K562 (cell line): Measurements from ENCODE around the gene TMEM121B. TPM values are rescaled to one million over a fixed set of nuclear protein-coding genes. Genes with fewer than 3 reads are reported as not detected.

ENCODE experiments used
- ATAC-seq: fragments of 200-7000 bp; cut with Tn5 transposase; 3 replicates; pipeline ENCODE4 v1.9.1; 2020; ENCODE audit warnings: moderate library complexity
- BruUV-seq: library from RNA; stranded (reverse); fragments of 400-500 nt; replicated peaks from 2 replicates; lab custom pipeline; 2021; lab: Mats Ljungman, UMichigan
- CTCF ChIA-PET: fragments of 300-600 bp; formaldehyde crosslinking; extraction: SDS; loops from one replicate; lab custom pipeline; 2021; ENCODE audit warnings: low intra/inter-chr PET ratio; lab: Yijun Ruan, JAX
- POLR2A ChIA-PET: fragments of 300-600, 350-650 bp; sonication (Branson Sonifier 250); formaldehyde crosslinking; extraction: SDS; loops from one replicate; lab custom pipeline; 2021; ENCODE audit warnings: antibody characterized with exemption, inconsistent platforms; lab: Yijun Ruan, JAX
- DNase-seq, 4 experiments: peaks; one replicate each; pipeline versions ENCODE4 v3.0.0 to v3.0.0-alpha.2; 2011 to 2018; ENCODE audit warnings: low spot score in 3 of 4, mixed read lengths in 3 of 4; ENCODE audit errors: extremely low read depth in 1 of 4
- FAIRE-seq: peaks from 2 replicates; lab custom pipeline; 2011; peaks lifted over from hg19 to GRCh38; lab: Jason Lieb, UNC
- H2AFZ ChIP-seq: 2 replicates; pipeline ENCODE4 v1.6.0; 2011; ENCODE audit warnings: low read depth, low read length, control low read depth, inconsistent platforms
- H3K27ac ChIP-seq: fragments of 200-600 bp; 3 replicates; pipeline ENCODE4 v1.8.0; 2011; ENCODE audit warnings: low read depth, mild to moderate bottlenecking, control low read depth, inconsistent platforms, low read length, moderate library complexity, mixed read lengths; ENCODE audit errors: extremely low read depth
- H3K27me3 ChIP-seq, 2 experiments: fragments of 300-600 bp in 1 of 2; 2 replicates in 1 of 2; 3 replicates in 1 of 2; pipeline versions ENCODE4 v1.6.0 to v1.8.0; 2011; ENCODE audit warnings: inconsistent platforms in 2 of 2, low read length in 2 of 2, mild to moderate bottlenecking in 1 of 2, mixed read lengths in 1 of 2, moderate library complexity in 1 of 2; ENCODE audit not compliant: control insufficient read depth in 2 of 2, insufficient read depth in 2 of 2
- H3K36me3 ChIP-seq: fragments of 300-600 bp; 3 replicates; pipeline ENCODE4 v1.8.0; 2011; ENCODE audit warnings: mild to moderate bottlenecking, low read length, inconsistent platforms; ENCODE audit not compliant: control insufficient read depth, insufficient read depth
- H3K4me1 ChIP-seq, 2 experiments: fragments of 200-600 bp in 1 of 2; replicated peaks in 1 of 2; 2 replicates in 1 of 2; 3 replicates in 1 of 2; pipeline versions ENCODE4 v1.5.1 to v1.8.0; 2011; ENCODE audit warnings: inconsistent platforms in 2 of 2, low read length in 2 of 2, mild to moderate bottlenecking in 1 of 2, mixed read lengths in 1 of 2, moderate library complexity in 1 of 2; ENCODE audit not compliant: control insufficient read depth in 2 of 2, insufficient read depth in 2 of 2
- H3K4me2 ChIP-seq: 2 replicates; pipeline ENCODE4 v1.6.1; 2011; ENCODE audit warnings: low read length, control low read depth, inconsistent platforms, mixed read lengths; ENCODE audit not compliant: insufficient read depth
- H3K4me3 ChIP-seq: fragments of 200-600 bp; sonication (generic), shearing (Covaris generic); 2 replicates; pipeline ENCODE4 v1.5.1; 2016; ENCODE audit warnings: control low read depth, inconsistent platforms
- H3K79me2 ChIP-seq: fragments of 200-600 bp; 3 replicates; pipeline ENCODE4 v1.8.0; 2011; ENCODE audit warnings: low read length, inconsistent platforms; ENCODE audit not compliant: control insufficient read depth, insufficient read depth
- H3K9ac ChIP-seq, 2 experiments: 2 replicates each; pipeline versions ENCODE4 v1.6.0 to v1.6.1; 2011; ENCODE audit warnings: low read depth in 2 of 2, low read length in 2 of 2, control low read depth in 1 of 2, inconsistent platforms in 1 of 2, mild to moderate bottlenecking in 1 of 2, mixed read lengths in 1 of 2; ENCODE audit not compliant: insufficient read depth in 1 of 2
- H3K9me1 ChIP-seq: one replicate; pipeline ENCODE4 v1.6.0; 2011; ENCODE audit warnings: inconsistent platforms, mild to moderate bottlenecking, low read length, moderate library complexity; ENCODE audit not compliant: control insufficient read depth, insufficient read depth
- H3K9me3 ChIP-seq: replicated peaks from 2 replicates; pipeline ENCODE4 v1.5.1; 2011; ENCODE audit warnings: low read depth, low read length, inconsistent platforms; ENCODE audit not compliant: control insufficient read depth, insufficient read depth
- H4K20me1 ChIP-seq: replicated peaks from 2 replicates; pipeline ENCODE4 v1.6.1; 2011; ENCODE audit warnings: low read length, inconsistent platforms, mixed read lengths; ENCODE audit not compliant: control insufficient read depth, insufficient read depth
- CBX1 ChIP-seq: sonication (generic); IDR thresholded peaks from 2 replicates; pipeline ENCODE4 v1.6.1; 2016; ENCODE audit warnings: antibody characterized with exemption, low read depth, mild to moderate bottlenecking
- DACH1 ChIP-seq: fragments of 450-650 bp; IDR thresholded peaks from 2 replicates; pipeline ENCODE4 v1.6.1; 2018; ENCODE audit not compliant: partially characterized antibody
- HMG20B ChIP-seq: fragments of 250-450 bp; sonication (Bioruptor Pico); IDR thresholded peaks from 2 replicates; pipeline ENCODE4 v1.5.0; 2021; ENCODE audit warnings: mild to moderate bottlenecking
- HNRNPK ChIP-seq: fragments of 200-400 bp; formaldehyde crosslinking; IDR thresholded peaks from one replicate; pipeline ENCODE4 v1.6.1; 2018; ENCODE audit warnings: mild to moderate bottlenecking, low read depth, low read length; ENCODE audit not compliant: poor library complexity, severe bottlenecking
- HOXB6 ChIP-seq: fragments of 250-450 bp; sonication (Bioruptor Pico); IDR thresholded peaks from 2 replicates; pipeline ENCODE4 v1.5.1; 2022; ENCODE audit warnings: mild to moderate bottlenecking, borderline replicate concordance
- NR3C1 ChIP-seq: sonication (generic); formaldehyde crosslinking; IDR thresholded peaks from 2 replicates; pipeline ENCODE4 v1.8.1; 2022; ENCODE audit warnings: missing genetic modification reagents
- PHF8 ChIP-seq: fragments of 200-600 bp; sonication (generic); IDR thresholded peaks from 2 replicates; pipeline ENCODE4 v1.6.1; 2012; ENCODE audit warnings: mixed run types, mild to moderate bottlenecking, inconsistent platforms, low read length, moderate library complexity, borderline replicate concordance
- POLR2B ChIP-seq: fragments of 450-650 bp; IDR thresholded peaks from 2 replicates; pipeline ENCODE4 v1.6.1; 2018; ENCODE audit warnings: low read depth; ENCODE audit not compliant: partially characterized antibody
- SIN3A ChIP-seq, 2 experiments: fragments of 150-350 bp in 1 of 2; IDR thresholded peaks; 2 replicates each; pipeline ENCODE4 v1.6.1; 2011 to 2016; ENCODE audit warnings: borderline replicate concordance in 2 of 2, low read depth in 2 of 2, low read length in 2 of 2, mild to moderate bottlenecking in 2 of 2, moderate library complexity in 2 of 2; ENCODE audit not compliant: control insufficient read depth in 1 of 2
- SRSF7 ChIP-seq: fragments of 200-400 bp; formaldehyde crosslinking; optimal IDR thresholded peaks from 2 replicates; pipeline ENCODE3; 2017; ENCODE audit warnings: mild to moderate bottlenecking, low read depth, low read length
- SUPT5H ChIP-seq: fragments of 450-650 bp; IDR thresholded peaks from 2 replicates; pipeline ENCODE4 v1.6.1; 2016
- ZNF23 ChIP-seq: fragments of 250-450 bp; sonication (Bioruptor Pico); IDR thresholded peaks from 2 replicates; pipeline ENCODE4 v1.4.0; 2020; ENCODE audit warnings: mild to moderate bottlenecking
- ZNF274 ChIP-seq: IDR thresholded peaks from 2 replicates; pipeline ENCODE4 v1.6.1; 2011; ENCODE audit warnings: low read depth, mild to moderate bottlenecking, low read length, moderate library complexity, borderline replicate concordance
- WGBS: fragments of 100-300 bp; shearing (Covaris generic); methylation state at CpG from one replicate; pipeline ENCODE4 v1.1.6; 2016; ENCODE audit warnings: low coverage, mixed read lengths; ENCODE audit not compliant: insufficient coverage; ENCODE audit errors: missing lambda C conversion rate; 5-methylcytosine and 5-hydroxymethylcytosine counted together
- in situ Hi-C: fragments of 300-500 bp; cut with MboI; formaldehyde crosslinking; loops from 4 replicates; pipeline ENCODE4 v1.15.0; 2018; ENCODE audit warnings: inconsistent platforms, mixed read lengths
- intact Hi-C: fragments of 100-400 bp; cut with micrococcal nuclease; formaldehyde crosslinking; loops from 2 replicates; pipeline ENCODE4 v1.14.2; 2022
- polyA plus RNA-seq, 8 experiments: library from polyadenylated mRNA; depleted of rRNA in 4 of 8; stranded (reverse) in 5 of 8; unstranded in 3 of 8; fragments of >200 nt; fragmentation: Nextera tagmentation in 2 of 8; fragmentation: Illumina TruSeq in 1 of 8; extraction: Ambion mirVana in 2 of 8; extraction: Trizol in 1 of 8; gene quantifications; 2 replicates each; pipeline versions ENCODE4 v1.2.1 to v1.2.3, GENCODE V29; 2011 to 2014; ENCODE audit warnings: inconsistent platforms in 1 of 8, missing spikeins in 1 of 8
- total RNA-seq, 7 experiments: library from RNA; depleted of rRNA in 6 of 7; stranded (reverse); fragments of >200 nt in 6 of 7; fragmentation: Illumina TruSeq in 2 of 7; extraction: Trizol in 2 of 7; gene quantifications; 2 replicates each; pipeline versions ENCODE4 v1.2.1 to v1.2.3, GENCODE V29; 2011 to 2021; ENCODE audit warnings: low replicate concordance in 1 of 7
- TF ChIP-seq, protein P1 (sequence below): sonication (generic); formaldehyde crosslinking; IDR thresholded peaks from 2 replicates; pipeline ENCODE4 v1.8.0; 2023; ENCODE audit warnings: mild to moderate bottlenecking, missing genetic modification reagents

The TMEM121B gene
- total and polyA plus RNA-seq, 9 of the 15 experiments (the other 6 are each of a cell fraction or from before 2014, with no cell fraction given), result 0.03 to 0.07 (median 0.03) TPM; not detected in 6

DNA sequence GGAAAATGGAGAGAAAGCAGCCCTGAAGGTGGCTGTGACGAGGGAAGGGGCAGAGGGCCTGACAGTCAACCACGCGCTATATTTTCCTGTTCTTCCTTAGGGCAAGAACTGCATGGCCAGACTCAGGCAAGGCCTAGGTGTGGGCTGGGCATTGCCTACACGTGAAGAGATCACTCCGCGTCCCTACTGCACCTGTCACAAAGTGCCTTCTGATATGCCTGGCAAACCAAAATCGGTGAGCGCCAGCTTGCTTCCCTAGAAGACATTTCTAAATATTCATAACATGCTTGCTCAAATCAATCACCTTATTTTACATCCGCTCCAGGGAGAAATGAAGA is 6.3 kb downstream of the TMEM121B start:
- no TSS peak for BruUV-seq
- Histone ChIP-seq H3K9me1 (no peaks in the 10 kb centered on the region), H3K27me3 (peaks cover 25 to 54% of the 10 kb centered on the region in 2 experiments), H3K4me3 (no peak overlapping the region), H2AFZ (no peak overlapping the region), H3K9ac (no peak overlapping the region), H3K4me2 (no peak overlapping the region), H3K36me3 (0 out of 3 replicates have a peak, but pooled peaks cover under 1% of the 10 kb centered on the region), H3K4me1 (peaks cover 0 to 7% of the 10 kb centered on the region in 2 experiments; a peak in 1 of 5 replicates), H3K27ac (no peak overlapping the region), H4K20me1 (peaks cover 14% of the 10 kb centered on the region), H3K79me2 (no peaks in the 10 kb centered on the region), H3K9me3 (no peaks in the 10 kb centered on the region)
- peak; percentile 15 for FAIRE-seq
- ChIA-PET POLR2A (no interaction called here), CTCF (no interaction called here)
- WGBS, result 14% methylated on average over 8 of the region's 9 CpGs
- TF ChIP-seq SUPT5H (no peak), ZNF23 (no peak), SIN3A (IDR thresholded peaks at IDR 0.05; ENCODE audit: borderline replicate concordance in 2 of 2, control insufficient read depth in 1 of 2, low read depth in 2 of 2, low read length in 2 of 2) (no peak), HNRNPK (no peak), HOXB6 (CRISPR knock-in tag) (no peak), POLR2B (no peak), ZNF274 (no peak), CBX1 (no peak), NR3C1 (no peak), PHF8 (no peak), SRSF7 (no peak), DACH1 (no peak), HMG20B (CRISPR knock-in tag) (no peak)
- TF ChIP-seq, protein P1, sequence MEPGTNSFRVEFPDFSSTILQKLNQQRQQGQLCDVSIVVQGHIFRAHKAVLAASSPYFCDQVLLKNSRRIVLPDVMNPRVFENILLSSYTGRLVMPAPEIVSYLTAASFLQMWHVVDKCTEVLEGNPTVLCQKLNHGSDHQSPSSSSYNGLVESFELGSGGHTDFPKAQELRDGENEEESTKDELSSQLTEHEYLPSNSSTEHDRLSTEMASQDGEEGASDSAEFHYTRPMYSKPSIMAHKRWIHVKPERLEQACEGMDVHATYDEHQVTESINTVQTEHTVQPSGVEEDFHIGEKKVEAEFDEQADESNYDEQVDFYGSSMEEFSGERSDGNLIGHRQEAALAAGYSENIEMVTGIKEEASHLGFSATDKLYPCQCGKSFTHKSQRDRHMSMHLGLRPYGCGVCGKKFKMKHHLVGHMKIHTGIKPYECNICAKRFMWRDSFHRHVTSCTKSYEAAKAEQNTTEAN (CRISPR knock-in tag), result no peak
- intact Hi-C loops (loop anchor here (5.0 kb wide), 1 partner anchor 387 kb away; no protein-coding TSS in a partner anchor), in situ Hi-C loops (no loop called here)
- DNase-seq, result no peak
- ATAC-seq, result no peak
